ENCODE measurements around the gene CLEC7A. TPM values are rescaled to one million over a fixed set of nuclear protein-coding genes. Genes with fewer than 3 reads are reported as not detected.

The CLEC7A gene
- total RNA-seq = not detected

GRCh38 chr12:10130042-10130441 is at the start of gene CLEC7A:
Gene CLEC7A (minus strand): TSS chr12:10130199. CDS start chr12:10130082, 117 bp downstream.
- peaks cover 8% of the 10 kb centered on the region for H3K4me1 Mint-ChIP-seq
- no peak within 1 kb of the TSS for H3K27ac Mint-ChIP-seq
- peak; percentile 83 for ATAC-seq
- no peak within 1 kb of the TSS for H3K4me3 Mint-ChIP-seq
- no peak for DNase-seq
- ChIA-PET CTCF (interaction anchor here (1.1 to 3.5 kb wide), 5 partner anchors 10 to 100 kb away, joined by 3 to 17 read pairs (median 3); no protein-coding TSS in a partner anchor), POLR2A (no interaction called here)
- H3K36me3 Mint-ChIP-seq (ENCODE audit: low read depth) = no peaks in the 10 kb centered on the region
- intact Hi-C loops (cut with DNase I, micrococcal nuclease) = no loop called here
- H3K27me3 Mint-ChIP-seq = peaks cover 8% of the 10 kb centered on the region
- H3K9me3 Mint-ChIP-seq (ENCODE audit: low read depth) = no peaks in the 10 kb centered on the region

GRCh38 chr12:10179776-10180181 is 49.8 kb upstream of the CLEC7A start:
- Mint-ChIP-seq H3K27ac (no peak overlapping the region), H3K9me3 (ENCODE audit: low read depth) (no peaks in the 10 kb centered on the region), H3K27me3 (peaks cover 17% of the 10 kb centered on the region), H3K36me3 (ENCODE audit: low read depth) (no peaks in the 10 kb centered on the region), H3K4me3 (no peak overlapping the region), H3K4me1 (no peaks in the 10 kb centered on the region)
- ATAC-seq (no peak), DNase-seq (no peak)
- intact Hi-C loops (cut with DNase I, micrococcal nuclease) = no loop called here
- POLR2A ChIA-PET = no interaction called here
- CTCF ChIA-PET = no interaction called here

- ChIA-PET CTCF (interaction anchor here (0.6 kb wide), 1 partner anchor 16 kb away, joined by 3 read pairs; no protein-coding TSS in a partner anchor), POLR2A (no interaction called here)
- intact Hi-C loops (cut with DNase I, micrococcal nuclease) = no loop called here
- Mint-ChIP-seq H3K27ac (no peak within 1 kb of the TSS), H3K4me1 (no peaks in the 10 kb centered on the region), H3K4me3 (no peak within 1 kb of the TSS), H3K36me3 (ENCODE audit: low read depth) (no peaks in the 10 kb centered on the region), H3K27me3 (peaks cover 16% of the 10 kb centered on the region), H3K9me3 (ENCODE audit: low read depth) (no peaks in the 10 kb centered on the region)
- DNase-seq (no peak), ATAC-seq (no peak)
Observed at GRCh38 chr12:10178821-10179220, 48.8 kb upstream of the CLEC7A start, which contains the start of gene TMEM52B. Gene TMEM52B (plus strand): TSS chr12:10179032. CDS start chr12:10179575, 543 bp downstream.

- ChIA-PET POLR2A (no interaction called here), CTCF (interaction anchor here (1.4 kb wide), 1 partner anchor 23 kb away, joined by 7 read pairs; no protein-coding TSS in a partner anchor)
- no peaks in the 10 kb centered on the region for H3K9me3 Mint-ChIP-seq (ENCODE audit: low read depth)
- H3K27me3 Mint-ChIP-seq = peaks cover 19% of the 10 kb centered on the region
- H3K4me3 Mint-ChIP-seq = no peak overlapping the region
- intact Hi-C loops (cut with DNase I, micrococcal nuclease) = no loop called here
- DNase-seq (no peak), ATAC-seq (no peak)
- no peak overlapping the region for H3K27ac Mint-ChIP-seq
- H3K4me1 Mint-ChIP-seq = no peaks in the 10 kb centered on the region
- no peaks in the 10 kb centered on the region for H3K36me3 Mint-ChIP-seq (ENCODE audit: low read depth)
Observed at GRCh38 chr12:10175846-10176636, 46.0 kb upstream of the CLEC7A start.

- no peaks in the 10 kb centered on the region for H3K9me3 Mint-ChIP-seq (ENCODE audit: low read depth)
- H3K27me3 Mint-ChIP-seq = peaks cover 19% of the 10 kb centered on the region
- H3K4me3 Mint-ChIP-seq = no peak overlapping the region
- intact Hi-C loops (cut with DNase I, micrococcal nuclease) = no loop called here
- ATAC-seq = no peak
- H3K36me3 Mint-ChIP-seq (ENCODE audit: low read depth) = no peaks in the 10 kb centered on the region
- H3K27ac Mint-ChIP-seq = no peak overlapping the region
- H3K4me1 Mint-ChIP-seq = no peaks in the 10 kb centered on the region
- DNase-seq = no peak
- ChIA-PET POLR2A (no interaction called here), CTCF (interaction anchor here (1.4 kb wide), 1 partner anchor 22 kb away, joined by 7 read pairs; no protein-coding TSS in a partner anchor)
Observed at GRCh38 chr12:10174986-10175614, 45.1 kb upstream of the CLEC7A start.

GRCh38 chr12:10171973-10172728 is 42.2 kb upstream of the CLEC7A start, which contains the start of gene OLR1:
Gene OLR1 (minus strand): TSS chr12:10172132. CDS start chr12:10172077, 55 bp downstream.
- ChIA-PET CTCF (interaction anchor here (0.6 to 3.2 kb wide), 5 partner anchors 12 to 32 kb away, joined by 3 to 14 read pairs (median 3); no protein-coding TSS in a partner anchor), POLR2A (no interaction called here)
- DNase-seq (no peak), ATAC-seq (no peak)
- Mint-ChIP-seq H3K9me3 (ENCODE audit: low read depth) (no peaks in the 10 kb centered on the region), H3K4me1 (no peaks in the 10 kb centered on the region), H3K36me3 (ENCODE audit: low read depth) (no peaks in the 10 kb centered on the region), H3K27ac (no peak within 1 kb of the TSS), H3K27me3 (peaks cover 12% of the 10 kb centered on the region), H3K4me3 (no peak within 1 kb of the TSS)
- intact Hi-C loops (cut with DNase I, micrococcal nuclease) = no loop called here

- DNase-seq (no peak), ATAC-seq (no peak)
- ChIA-PET POLR2A (no interaction called here), CTCF (interaction anchor here (0.9 to 3.2 kb wide), 4 partner anchors 11 to 17 kb away, joined by 4 to 14 read pairs (median 6); no protein-coding TSS in a partner anchor)
- Mint-ChIP-seq H3K27ac (no peak overlapping the region), H3K27me3 (peaks cover 12% of the 10 kb centered on the region), H3K4me1 (no peaks in the 10 kb centered on the region), H3K4me3 (no peak overlapping the region), H3K36me3 (ENCODE audit: low read depth) (no peaks in the 10 kb centered on the region), H3K9me3 (ENCODE audit: low read depth) (no peaks in the 10 kb centered on the region)
- intact Hi-C loops (cut with DNase I, micrococcal nuclease) = no loop called here
Observed at GRCh38 chr12:10170216-10170615, 40.2 kb upstream of the CLEC7A start.

- H3K9me3 Mint-ChIP-seq (ENCODE audit: low read depth) = no peaks in the 10 kb centered on the region
- H3K27ac Mint-ChIP-seq = no peak overlapping the region
- POLR2A ChIA-PET = no interaction called here
- DNase-seq = no peak
- no peaks in the 10 kb centered on the region for H3K4me1 Mint-ChIP-seq
- intact Hi-C loops (cut with DNase I, micrococcal nuclease) = no loop called here
- H3K4me3 Mint-ChIP-seq = no peak overlapping the region
- H3K27me3 Mint-ChIP-seq = peaks cover 7% of the 10 kb centered on the region
- no peak for ATAC-seq
- no peaks in the 10 kb centered on the region for H3K36me3 Mint-ChIP-seq (ENCODE audit: low read depth)
- CTCF ChIA-PET = interaction anchor here (1.1 to 1.6 kb wide), 2 partner anchors 9 to 12 kb away, joined by 4 to 7 read pairs; no protein-coding TSS in a partner anchor
Observed at GRCh38 chr12:10169104-10169503, 39.1 kb upstream of the CLEC7A start.

GRCh38 chr12:10167599-10167998 is 37.6 kb upstream of the CLEC7A start:
- POLR2A ChIA-PET = no interaction called here
- CTCF ChIA-PET = interaction anchor here (0.9 kb wide), 1 partner anchor 14 kb away, joined by 3 read pairs; no protein-coding TSS in a partner anchor
- no peak overlapping the region for H3K27ac Mint-ChIP-seq
- H3K9me3 Mint-ChIP-seq (ENCODE audit: low read depth) = no peaks in the 10 kb centered on the region
- H3K36me3 Mint-ChIP-seq (ENCODE audit: low read depth) = no peaks in the 10 kb centered on the region
- H3K4me1 Mint-ChIP-seq = no peaks in the 10 kb centered on the region
- H3K27me3 Mint-ChIP-seq = peaks cover 6% of the 10 kb centered on the region
- DNase-seq (no peak), ATAC-seq (no peak)
- H3K4me3 Mint-ChIP-seq = no peak overlapping the region
- intact Hi-C loops (cut with DNase I, micrococcal nuclease) = no loop called here

GRCh38 chr12:10165421-10165820 is 35.4 kb upstream of the CLEC7A start:
- DNase-seq = no peak
- Mint-ChIP-seq H3K9me3 (ENCODE audit: low read depth) (no peaks in the 10 kb centered on the region), H3K4me3 (no peak overlapping the region), H3K27me3 (no peaks in the 10 kb centered on the region), H3K4me1 (no peaks in the 10 kb centered on the region), H3K36me3 (ENCODE audit: low read depth) (no peaks in the 10 kb centered on the region), H3K27ac (no peak overlapping the region)
- intact Hi-C loops (cut with DNase I, micrococcal nuclease) = no loop called here
- no peak for ATAC-seq
- CTCF ChIA-PET = interaction anchor here (0.7 to 1.2 kb wide), 2 partner anchors 13 to 1306 kb away, joined by 5 read pairs; no protein-coding TSS in a partner anchor
- POLR2A ChIA-PET = no interaction called here

- Mint-ChIP-seq H3K27ac (no peak overlapping the region), H3K4me3 (no peak overlapping the region)
- POLR2A ChIA-PET = no interaction called here
Observed at GRCh38 chr12:10163084-10163483, 33.1 kb upstream of the CLEC7A start.

More at GRCh38 chr12:10163084-10163483, 33.1 kb upstream of the CLEC7A start:
- Mint-ChIP-seq H3K36me3 (ENCODE audit: low read depth) (no peaks in the 10 kb centered on the region), H3K9me3 (ENCODE audit: low read depth) (no peaks in the 10 kb centered on the region), H3K27me3 (no peaks in the 10 kb centered on the region), H3K4me1 (no peaks in the 10 kb centered on the region)
- CTCF ChIA-PET = interaction anchor here (0.7 kb wide), 1 partner anchor 9 kb away, joined by 9 read pairs; no protein-coding TSS in a partner anchor
- DNase-seq (no peak), ATAC-seq (no peak)
- intact Hi-C loops (cut with DNase I, micrococcal nuclease) = no loop called here

Measured in activated CD4-positive, alpha-beta T cell treated with anti-CD3 and anti-CD28 coated beads for 36 hours (primary cell).